Measurements from ENCODE around the gene RAD51B. TPM values are rescaled to one million over a fixed set of nuclear protein-coding genes. Genes with fewer than 3 reads are reported as not detected.
"Not testable (repeated sequence)": the region's sequence is repeated elsewhere in the genome, so short reads cannot be mapped to it uniquely, and the experiment has no call there.

The RAD51B gene
- total RNA-seq, 1 donor from 2014 or later, result 16.7 TPM

DNA sequence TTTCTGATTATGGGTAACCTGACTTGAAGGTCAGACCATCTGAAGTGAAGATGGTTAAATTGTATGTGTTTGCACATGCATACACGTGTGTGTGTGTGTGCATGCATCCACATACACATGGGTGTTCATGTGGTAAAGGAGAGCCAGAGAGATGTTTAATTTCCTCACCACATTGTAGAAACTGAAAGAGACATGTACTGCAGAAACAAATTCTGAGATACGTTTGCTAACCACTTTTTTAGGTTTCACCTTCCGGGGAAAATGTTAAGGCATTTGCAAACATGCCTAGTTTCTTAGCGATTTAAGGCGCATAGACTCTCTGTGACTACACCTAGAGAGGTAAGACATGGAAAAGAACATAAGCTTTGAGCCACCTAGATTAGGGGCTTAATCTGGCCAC, 362.9 kb downstream of the RAD51B start:
- Mint-ChIP-seq H3K36me3 (ENCODE audit: low read depth) (no peaks in the 10 kb centered on the region), H3K4me1 (peaks cover 11% of the 10 kb centered on the region), H3K9me3 (peaks cover 4% of the 10 kb centered on the region), H3K4me3 (no peak overlapping the region), H3K27ac (ENCODE audit: unreplicated experiment) (no peak overlapping the region), H3K27me3 (ENCODE audit: low read depth) (no peaks in the 10 kb centered on the region)
- no peak for DNase-seq (ENCODE audit: low read depth, low spot score)
- TF ChIP-seq CTCF (conservative IDR thresholded peaks at IDR 0.05), result no peak

DNA sequence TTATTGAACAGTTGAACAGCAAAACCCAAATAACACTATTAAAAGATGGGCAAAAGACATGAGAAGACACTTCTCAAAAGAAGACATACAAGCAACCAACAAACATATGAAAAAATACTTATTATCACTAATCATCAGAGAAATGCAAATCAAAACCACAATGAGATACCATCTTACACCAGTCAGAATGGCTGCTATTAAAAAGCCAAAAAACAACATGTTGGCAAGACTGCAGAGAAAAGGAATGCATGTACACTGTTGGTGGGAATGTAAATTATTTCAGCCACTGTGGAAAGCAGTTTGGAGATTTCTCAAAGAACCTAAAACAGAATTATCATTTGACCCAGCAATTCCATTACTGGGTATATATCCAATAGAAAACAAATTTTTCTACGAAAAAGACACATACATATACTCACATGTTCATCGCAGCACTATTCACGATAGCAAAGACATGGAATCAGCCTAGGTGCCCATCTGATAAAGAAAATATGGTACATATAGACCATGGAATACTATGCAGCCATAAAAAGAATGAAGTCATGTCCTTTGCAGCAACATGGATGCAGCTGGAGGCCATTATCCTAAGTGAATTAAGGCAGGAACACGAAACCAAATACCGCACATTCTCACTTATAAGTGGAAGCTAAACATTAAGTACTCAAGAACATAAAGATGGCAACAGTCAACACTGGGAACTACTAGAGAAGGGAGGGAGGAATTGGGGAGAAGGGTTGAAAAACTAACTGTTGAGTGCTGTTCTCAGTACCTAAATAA, 367.1 kb downstream of the RAD51B start:
- H3K9me3 Mint-ChIP-seq, H3K4me3 Mint-ChIP-seq: not testable (repeated sequence)

DNA sequence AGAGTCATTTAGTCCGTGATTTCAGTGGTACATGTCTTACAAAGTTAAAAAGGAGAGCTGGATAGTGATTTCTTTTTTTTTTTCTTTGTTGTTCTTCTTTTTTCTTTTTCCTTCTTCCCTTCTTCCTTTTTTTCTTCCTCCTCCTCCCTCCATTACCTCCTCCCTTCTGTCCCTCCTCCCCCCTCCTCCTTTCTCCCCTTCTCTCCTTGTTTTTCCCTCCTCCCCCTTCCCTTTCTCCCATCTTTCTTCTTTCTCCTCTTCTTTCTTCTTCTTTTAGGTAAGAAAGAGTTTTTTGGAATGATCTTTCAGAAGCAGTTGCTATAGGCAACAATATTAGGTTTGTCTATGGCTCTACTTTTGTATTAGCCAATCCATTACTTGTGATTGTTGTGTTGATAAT, 368.6 kb downstream of the RAD51B start:
- DNase-seq (ENCODE audit: low read depth, low spot score), result no peak
- H3K4me3 Mint-ChIP-seq, result no peak overlapping the region
- H3K9me3 Mint-ChIP-seq, result peaks cover 4% of the 10 kb centered on the region
- no peak for TF ChIP-seq CTCF (conservative IDR thresholded peaks at IDR 0.05)
- H3K4me1 Mint-ChIP-seq, result peaks cover 19% of the 10 kb centered on the region
- no peaks in the 10 kb centered on the region for H3K36me3 Mint-ChIP-seq (ENCODE audit: low read depth)
- H3K27ac Mint-ChIP-seq (ENCODE audit: unreplicated experiment), result no peak overlapping the region
- H3K27me3 Mint-ChIP-seq (ENCODE audit: low read depth), result no peaks in the 10 kb centered on the region

More for the DNA sequence above, 367.1 kb downstream of the RAD51B start:
- not testable (repeated sequence) for DNase-seq (ENCODE audit: low read depth, low spot score); H3K27me3 Mint-ChIP-seq (ENCODE audit: low read depth); H3K36me3 Mint-ChIP-seq (ENCODE audit: low read depth); H3K27ac Mint-ChIP-seq (ENCODE audit: unreplicated experiment)
- peaks cover 15% of the 10 kb centered on the region for H3K4me1 Mint-ChIP-seq

DNA sequence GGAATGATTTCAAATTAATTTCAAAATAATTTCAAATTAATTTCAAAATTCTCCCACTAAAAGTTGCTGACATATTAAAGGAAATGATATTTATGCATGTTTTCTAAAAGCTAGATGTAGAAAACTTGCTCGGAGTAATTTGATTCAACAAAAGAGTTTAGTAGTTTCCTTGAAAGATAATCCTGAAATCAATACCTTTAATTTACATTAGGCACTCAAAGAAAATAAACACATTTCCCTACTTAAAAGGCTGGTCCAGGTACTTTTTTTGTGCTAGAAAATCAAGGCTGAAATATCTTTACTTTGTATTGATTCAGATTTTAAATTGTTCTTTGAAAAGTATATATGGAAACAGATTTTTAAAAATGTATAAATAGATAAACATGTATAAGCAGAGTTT, 370.5 kb downstream of the RAD51B start:
- H3K4me3 Mint-ChIP-seq, result no peak overlapping the region
- DNase-seq (ENCODE audit: low read depth, low spot score), result no peak
- no peak overlapping the region for H3K27ac Mint-ChIP-seq (ENCODE audit: unreplicated experiment)
- H3K9me3 Mint-ChIP-seq, result peaks cover 4% of the 10 kb centered on the region
- no peaks in the 10 kb centered on the region for H3K36me3 Mint-ChIP-seq (ENCODE audit: low read depth)
- no peaks in the 10 kb centered on the region for H3K27me3 Mint-ChIP-seq (ENCODE audit: low read depth)
- H3K4me1 Mint-ChIP-seq, result peaks cover 20% of the 10 kb centered on the region
- TF ChIP-seq CTCF (conservative IDR thresholded peaks at IDR 0.05), result no peak

DNA sequence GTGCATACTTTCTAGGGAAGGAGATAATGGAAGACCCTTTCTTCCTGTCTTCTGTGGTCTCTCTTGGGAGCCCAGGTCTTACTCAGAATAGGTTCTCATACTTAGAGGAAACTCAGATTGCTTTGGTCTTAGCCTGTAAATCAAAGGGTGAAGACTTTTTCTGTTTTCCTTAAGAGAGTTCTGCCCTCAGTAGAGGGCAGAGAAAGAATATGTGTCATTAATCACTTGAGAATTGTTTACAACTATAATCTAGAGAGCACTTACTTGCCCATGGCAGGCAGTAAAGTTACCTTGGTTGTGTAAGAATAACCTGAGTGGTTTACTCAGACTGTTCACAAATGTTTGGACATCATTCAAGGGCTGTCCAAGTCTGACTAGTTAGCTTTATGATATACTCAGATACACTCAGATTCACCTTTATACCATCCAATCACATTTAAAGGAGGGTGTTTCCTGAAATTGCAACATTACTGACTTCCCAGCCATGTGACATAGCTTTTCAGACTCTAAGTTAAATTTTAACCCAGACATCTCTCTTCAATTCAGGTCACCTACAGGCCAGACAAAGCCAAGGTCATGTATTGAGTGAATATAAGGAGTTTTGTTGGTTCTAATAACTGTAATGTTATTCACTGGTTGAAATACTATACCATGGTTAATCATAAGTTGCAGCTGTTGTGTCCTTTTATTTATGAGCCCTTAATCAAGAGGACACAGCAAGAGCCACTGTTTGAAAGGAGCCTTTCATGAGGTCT, 372.2 kb downstream of the RAD51B start:
- H3K4me3 Mint-ChIP-seq, result no peak overlapping the region
- peaks cover 23% of the 10 kb centered on the region for H3K4me1 Mint-ChIP-seq
- H3K9me3 Mint-ChIP-seq, result peaks cover 2% of the 10 kb centered on the region
- no peak for DNase-seq (ENCODE audit: low read depth, low spot score)
- no peaks in the 10 kb centered on the region for H3K27me3 Mint-ChIP-seq (ENCODE audit: low read depth)
- TF ChIP-seq CTCF (conservative IDR thresholded peaks at IDR 0.05), result no peak
- H3K36me3 Mint-ChIP-seq (ENCODE audit: low read depth), result no peaks in the 10 kb centered on the region
- H3K27ac Mint-ChIP-seq (ENCODE audit: unreplicated experiment), result no peak overlapping the region

DNA sequence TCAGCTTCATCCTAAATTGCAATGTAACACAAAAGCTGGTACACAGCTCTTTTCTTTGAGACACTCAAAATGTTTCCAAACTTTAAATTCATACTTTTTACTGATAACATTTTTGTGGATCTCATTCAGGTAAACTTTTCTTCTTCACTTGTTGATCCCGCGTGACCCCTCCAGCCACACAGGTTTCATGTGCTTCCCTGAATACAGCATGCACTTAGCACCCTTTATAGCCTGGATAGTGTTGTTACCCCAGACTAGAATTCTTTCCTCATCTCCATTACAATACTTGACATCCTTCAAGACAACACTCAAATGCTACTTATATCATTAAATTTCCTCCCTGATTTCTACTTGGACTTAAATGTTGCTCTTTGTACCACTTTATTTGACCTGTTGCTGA, 373.4 kb downstream of the RAD51B start:
- peaks cover 23% of the 10 kb centered on the region for H3K4me1 Mint-ChIP-seq
- H3K27me3 Mint-ChIP-seq (ENCODE audit: low read depth), result no peaks in the 10 kb centered on the region
- no peaks in the 10 kb centered on the region for H3K9me3 Mint-ChIP-seq
- no peak for DNase-seq (ENCODE audit: low read depth, low spot score)
- no peak overlapping the region for H3K27ac Mint-ChIP-seq (ENCODE audit: unreplicated experiment)
- H3K36me3 Mint-ChIP-seq (ENCODE audit: low read depth), result no peaks in the 10 kb centered on the region
- no peak for TF ChIP-seq CTCF (conservative IDR thresholded peaks at IDR 0.05)
- no peak overlapping the region for H3K4me3 Mint-ChIP-seq
